HCEC 1CT (cell line): Measurements from ENCODE around the gene MYOG.

ENCODE experiments used
- DNase-seq: peaks from one replicate; pipeline ENCODE4 v3.0.0-alpha.2; 2017

Gene MYOG

DNA sequence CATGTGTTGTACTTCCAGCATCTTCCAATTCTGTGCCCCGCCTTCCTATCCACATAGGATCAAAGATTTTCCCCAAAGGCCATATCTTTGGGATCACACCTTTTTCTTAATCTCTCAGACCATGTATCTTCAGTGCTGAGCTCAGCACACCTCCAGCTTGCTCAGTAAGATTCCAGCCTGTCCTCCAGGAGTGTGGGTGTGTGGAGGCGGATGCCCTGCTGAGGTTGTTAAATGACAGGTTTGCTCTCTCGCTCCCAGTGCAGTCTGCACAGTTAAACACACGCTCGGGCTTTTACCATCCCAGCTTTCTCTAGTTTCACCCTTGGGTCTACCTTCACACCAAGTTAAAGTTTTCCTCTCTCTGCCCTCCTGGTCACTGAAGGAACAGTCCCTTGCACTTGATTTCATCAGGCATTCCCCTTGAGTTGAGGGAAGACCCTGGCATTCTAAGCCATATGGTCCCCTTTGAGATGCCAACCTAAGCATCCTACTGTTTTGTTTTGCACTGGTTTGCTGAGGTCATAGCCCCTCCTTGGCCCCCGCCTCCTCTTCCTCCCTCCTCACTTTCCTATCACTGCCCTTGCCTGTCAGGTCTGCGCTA lies 13.7 kb downstream of the MYOG start:
- no peak for DNase-seq

DNA sequence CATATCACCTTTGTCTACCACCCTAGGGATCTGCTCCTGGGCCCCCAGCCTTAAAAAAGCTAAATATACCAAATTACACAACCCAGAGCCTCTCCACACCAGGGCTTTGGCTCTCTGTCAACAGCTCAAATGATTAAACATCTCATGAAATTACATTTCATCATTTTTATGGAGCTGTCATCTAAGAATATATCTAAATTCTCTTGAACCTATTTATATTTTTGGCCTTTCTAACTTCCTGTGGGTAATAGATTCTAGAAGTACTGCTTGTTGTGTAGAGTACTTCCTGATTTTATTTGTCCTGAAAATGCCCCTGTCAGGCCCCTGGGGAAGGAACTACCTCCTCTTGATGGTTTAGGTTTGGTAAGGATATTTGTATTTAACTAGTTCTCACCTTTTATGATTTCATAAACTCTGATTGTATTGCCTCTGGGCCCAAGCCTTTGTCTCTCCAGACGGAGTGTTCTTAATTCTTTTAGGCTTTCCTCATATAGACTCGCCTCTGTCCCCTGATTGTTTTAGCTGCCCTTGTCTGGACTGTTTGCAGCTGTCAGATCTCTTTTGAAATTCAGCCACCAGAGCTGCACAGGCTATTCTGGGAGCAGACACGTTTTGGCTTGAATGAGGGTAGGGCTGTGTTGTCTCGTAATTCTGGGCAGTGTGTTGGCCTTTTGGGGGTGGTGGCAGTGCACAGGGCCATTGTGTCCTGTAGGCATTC lies 16.6 kb downstream of the MYOG start:
- DNase-seq = peak; percentile 37

DNA sequence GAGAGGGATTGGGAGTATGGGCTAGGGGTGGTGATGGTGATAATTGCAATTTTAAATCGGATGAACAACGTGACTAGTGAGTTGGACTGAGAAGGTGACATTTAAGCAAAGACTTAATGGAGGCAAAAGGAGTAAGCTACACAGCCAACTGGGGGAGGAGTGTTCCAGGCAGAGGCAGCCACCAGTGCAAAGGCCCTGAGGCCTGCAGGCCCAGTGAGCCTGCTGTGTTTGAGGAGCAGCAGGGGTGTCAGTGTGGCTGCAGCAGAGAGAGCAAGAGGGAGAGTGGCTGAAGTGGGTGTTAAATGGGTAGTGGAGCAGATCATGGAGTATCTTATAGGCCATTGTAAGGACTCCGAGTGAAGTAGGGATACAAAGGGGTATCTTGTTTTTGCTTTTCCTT lies 18.8 kb downstream of the MYOG start:
- DNase-seq = no peak

DNA sequence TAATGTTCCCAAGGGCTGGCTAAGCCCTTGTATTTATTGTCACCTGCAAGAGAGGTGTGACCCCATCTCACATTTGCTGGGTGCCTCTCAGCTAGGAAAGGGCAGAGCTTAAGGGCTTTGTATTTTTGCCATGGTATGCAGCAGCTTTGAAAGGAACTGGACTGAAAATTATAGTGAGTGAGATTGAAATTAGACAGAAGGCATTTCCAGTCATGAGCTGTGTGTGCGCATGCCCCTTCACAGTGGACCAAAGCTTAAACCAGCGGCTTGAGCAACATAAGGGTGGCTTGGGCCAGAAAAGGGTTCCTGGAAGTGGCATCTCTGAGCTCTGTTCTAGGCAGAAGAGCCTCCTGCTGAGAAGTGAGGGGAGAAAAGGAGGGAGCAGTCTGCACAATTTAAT lies 19.8 kb downstream of the MYOG start:
- DNase-seq = no peak

DNA sequence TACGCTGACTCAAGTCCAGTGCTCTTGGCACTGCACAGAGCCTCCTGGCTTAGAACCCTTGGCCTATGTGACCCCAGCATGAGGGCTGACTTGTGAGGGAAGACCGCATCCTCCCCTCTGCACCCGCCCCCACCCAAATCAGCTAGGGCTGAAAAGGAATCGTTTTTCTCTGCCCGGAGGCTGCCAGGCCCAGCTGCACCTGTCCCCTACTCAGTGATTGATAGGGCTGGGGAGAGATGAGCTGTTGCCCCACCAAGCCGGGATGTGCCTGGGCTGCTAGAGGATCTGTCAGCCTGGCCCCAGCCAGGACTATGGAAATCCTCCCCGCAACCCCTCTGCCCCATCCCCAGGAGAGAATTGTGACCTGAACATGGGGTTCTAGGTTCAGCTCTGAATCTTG lies 20.6 kb downstream of the MYOG start:
- DNase-seq = no peak

DNA sequence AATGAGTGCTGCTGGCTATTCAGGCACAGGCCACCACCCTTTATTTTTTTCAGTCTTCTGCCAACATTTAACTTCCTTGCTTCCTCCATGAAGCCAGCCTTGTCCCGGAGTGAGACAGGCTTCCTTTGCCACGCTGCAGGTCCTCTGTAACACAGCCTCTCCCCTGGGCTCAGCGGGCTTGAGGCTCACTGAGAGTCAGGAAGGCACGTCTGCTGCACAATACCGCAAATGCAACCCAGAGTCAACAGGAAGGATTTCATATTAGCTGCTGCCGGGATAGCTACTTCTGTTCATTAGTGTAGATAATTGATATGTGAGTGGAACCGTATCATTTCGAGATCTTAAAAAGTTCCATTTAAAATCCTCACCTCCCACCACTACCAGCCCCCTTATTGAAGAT lies 22.5 kb downstream of the MYOG start:
- DNase-seq = no peak

DNA sequence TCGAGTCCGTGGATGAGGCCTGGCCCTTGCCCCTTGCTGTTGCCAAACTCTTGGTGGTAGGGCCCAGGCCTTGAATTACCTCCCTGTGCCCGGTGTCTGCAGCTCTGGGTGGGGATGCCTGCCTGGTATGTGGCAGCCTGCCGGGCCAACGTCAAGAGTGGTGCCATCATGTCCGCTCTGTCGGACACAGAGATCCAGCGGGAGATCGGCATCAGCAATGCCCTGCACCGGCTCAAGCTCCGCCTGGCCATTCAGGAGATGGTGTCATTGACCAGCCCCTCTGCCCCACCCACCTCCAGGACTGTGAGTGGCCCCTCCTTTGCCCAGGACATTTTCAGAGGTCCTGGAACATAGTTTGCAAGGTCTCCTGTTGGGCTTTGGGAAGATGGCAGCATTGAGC lies 25.7 kb downstream of the MYOG start:
- DNase-seq = no peak

DNA sequence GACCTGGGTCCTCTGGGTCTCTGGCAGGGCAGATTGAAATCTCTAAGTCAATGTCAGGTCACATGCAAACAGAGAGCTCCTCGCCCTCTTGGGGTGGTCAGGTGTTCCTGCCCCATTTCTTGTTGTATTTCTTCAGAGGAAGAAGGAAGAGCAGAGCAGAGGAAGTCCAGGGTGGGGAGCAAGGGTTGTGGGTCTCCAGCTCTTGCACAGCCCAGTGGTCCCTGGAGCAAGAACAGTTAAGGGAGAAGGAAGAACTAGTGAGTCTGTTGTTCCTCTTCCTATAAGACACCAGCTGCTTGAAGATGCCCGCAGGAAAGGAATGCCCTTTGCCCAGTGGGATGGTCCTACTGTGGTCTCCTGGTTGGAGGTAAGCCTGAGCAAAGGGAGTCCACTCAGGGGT lies 26.3 kb downstream of the MYOG start:
- DNase-seq = no peak

DNA sequence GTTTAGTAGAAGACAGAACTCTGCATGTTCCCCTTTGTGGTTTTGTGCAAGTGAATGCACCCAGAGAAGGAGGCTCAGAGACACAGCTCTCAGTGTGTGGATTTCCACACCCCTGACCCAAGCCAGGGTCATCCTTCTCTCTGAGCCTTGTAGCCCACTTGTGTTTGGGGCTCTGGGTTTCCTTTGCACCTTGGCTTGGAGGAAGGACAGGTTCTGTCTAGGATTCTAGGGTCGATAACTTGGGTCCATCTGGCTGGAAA lies 27.2 kb downstream of the MYOG start:
- no peak for DNase-seq

DNA sequence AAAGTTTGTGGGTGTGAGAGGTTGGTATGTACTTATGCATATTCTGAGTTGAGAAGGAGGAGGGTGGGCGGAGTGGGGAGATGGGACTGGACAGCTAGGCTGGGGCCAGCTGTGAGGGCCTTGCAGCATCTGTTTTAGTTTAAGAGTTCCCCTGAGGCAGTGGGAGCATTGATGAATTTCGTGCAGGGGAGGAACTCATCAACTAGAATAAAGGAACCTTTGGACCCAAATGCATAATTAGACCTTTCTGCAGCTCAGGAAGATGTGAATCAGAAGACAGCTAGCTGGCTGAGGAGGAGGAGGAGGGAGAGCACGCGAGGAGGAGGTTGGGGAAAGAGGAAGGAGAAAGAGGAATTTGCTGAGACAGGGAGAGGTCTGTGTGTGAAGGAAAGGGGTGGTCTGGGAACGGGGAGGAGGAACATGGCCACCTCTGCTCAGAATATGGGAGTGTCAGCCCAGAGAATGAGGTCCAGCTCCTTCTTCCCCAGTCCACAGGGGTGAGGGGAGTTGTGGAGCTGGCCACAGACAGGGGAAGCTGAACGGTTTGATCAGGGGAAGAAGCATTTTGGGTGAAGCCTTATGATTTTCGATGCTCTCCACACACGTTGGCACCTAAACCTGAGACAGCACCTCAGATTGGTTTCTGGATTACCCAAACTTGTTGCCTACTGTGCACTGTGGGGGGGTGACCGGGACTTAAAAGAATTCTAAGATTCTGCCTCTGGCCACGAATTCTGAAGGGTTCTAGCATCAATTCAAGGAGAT lies 27.7 kb downstream of the MYOG start:
- no peak for DNase-seq

DNA sequence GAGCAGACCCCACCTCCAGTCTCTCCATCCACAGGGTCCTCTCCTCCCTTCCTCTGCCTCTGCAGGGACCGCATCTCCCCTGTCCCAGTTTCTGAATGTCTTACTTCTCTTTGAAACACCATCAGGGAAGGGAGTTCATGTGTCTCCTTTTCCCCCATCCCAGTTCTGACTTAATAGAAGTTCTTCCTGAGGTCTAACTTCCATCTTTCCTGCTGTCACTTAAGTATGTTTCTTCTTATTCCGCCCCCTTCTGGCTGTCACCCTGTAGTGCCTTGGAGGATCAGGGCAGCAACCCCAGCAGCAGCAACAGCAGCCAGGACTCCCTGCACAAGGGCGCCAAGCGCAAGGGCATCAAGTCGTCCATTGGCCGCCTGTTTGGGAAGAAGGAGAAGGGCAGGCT lies 29.3 kb downstream of the MYOG start:
- DNase-seq = no peak

DNA sequence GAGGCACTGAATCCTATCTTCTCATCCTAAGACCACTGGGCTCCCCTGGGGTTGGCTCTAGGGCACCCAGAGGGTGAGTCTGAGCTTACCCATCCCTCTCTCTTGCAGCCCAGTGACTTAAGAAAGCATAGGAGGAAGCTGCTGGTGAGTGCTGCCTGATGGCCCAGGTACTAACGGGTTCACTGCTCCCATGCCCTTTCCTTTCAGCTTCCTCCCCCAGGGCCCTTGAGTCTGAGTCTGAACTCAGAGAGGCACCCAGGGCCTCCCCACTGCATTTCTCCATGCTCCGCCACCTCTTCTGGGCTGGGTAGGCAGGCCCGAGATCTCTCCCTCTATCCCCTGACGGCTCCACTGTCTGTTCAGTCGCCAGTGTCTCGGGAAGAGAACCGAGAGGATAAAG lies 29.8 kb downstream of the MYOG start:
- DNase-seq = no peak

DNA sequence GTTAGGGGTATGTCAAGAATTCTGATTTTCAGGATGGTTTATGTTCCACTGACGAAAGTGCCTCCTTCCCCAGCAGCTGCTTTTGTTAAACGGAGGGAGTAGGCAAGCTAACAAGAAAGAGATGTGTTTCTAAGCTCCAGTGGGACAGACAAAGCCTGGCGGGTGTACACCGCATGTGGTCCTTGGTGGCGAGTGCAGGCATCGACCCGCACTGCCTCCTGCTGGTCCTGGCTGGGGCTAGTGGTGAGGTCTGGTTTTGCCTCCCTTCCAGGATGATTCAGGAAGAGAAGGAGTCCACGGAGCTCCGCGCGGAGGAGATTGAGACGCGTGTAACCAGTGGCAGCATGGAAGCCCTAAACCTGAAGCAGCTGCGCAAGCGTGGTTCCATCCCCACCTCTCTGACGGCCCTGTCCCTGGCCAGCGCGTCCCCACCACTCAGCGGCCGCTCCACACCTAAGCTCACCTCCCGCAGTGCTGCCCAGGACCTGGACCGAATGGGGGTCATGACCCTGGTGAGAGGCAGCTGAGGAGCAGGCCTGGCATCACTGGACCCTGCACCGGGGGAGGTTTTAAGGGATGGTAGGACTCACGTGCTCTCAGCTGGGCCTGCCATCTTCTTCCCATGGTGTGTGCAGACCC lies 30.5 kb downstream of the MYOG start:
- no peak for DNase-seq

DNA sequence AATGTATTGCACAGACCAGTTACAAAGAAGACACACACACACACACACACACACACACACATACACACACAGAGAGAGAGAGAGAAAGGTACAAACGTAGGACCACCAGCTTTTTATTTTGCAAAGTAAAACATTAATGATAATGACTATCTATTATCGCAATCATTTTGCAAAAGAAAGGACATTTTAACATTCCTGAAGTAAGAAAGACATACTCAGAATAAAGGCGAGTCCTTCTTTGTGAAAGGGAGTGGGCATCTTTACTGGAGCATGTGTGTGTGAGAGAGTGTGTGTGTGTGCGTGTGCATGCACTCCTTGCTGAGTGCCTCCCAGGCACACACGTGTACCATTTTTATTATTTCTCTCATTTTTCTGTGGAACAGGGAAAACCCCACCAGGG lies 31.2 kb downstream of the MYOG start:
- no peak for DNase-seq

DNA sequence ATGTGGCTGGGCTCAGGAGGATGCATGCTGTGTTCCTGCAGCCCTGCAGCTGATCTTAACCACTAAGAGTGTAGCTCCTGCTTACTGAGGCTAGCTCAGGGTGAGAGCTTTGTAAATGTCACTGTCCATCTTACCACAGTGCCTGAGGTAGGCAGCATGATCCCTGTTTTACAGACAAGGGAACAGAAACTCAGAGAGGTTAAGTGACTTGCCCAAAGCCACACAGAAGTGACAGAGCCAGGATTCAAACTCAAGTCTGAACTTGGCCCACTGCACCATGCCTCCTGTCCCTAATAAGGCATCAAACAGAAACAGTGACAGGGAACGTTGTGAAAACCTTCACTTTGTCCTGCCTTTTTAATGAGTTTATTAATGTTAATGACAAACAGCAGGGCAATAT lies 31.6 kb downstream of the MYOG start:
- DNase-seq = no peak

DNA sequence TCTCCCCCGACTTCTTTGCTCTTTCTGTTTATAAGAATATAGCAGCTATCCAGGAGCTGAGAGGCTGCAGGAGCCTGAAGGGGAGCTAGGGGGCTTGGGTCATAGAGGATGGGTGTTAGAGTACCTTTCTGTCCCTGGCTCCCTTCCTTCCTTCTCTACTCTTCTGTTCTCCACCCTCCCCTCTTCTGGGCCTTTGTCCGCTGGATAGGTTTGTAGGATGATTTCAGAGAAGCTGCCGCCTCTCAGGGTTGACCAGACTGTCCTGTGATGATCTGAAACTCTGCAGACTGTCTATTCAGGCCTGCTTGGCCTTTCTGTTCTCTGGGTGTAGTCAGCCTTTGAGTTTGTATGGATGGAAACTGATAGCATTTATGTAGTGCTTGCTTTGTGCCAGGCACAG lies 33.2 kb downstream of the MYOG start:
- DNase-seq = no peak

DNA sequence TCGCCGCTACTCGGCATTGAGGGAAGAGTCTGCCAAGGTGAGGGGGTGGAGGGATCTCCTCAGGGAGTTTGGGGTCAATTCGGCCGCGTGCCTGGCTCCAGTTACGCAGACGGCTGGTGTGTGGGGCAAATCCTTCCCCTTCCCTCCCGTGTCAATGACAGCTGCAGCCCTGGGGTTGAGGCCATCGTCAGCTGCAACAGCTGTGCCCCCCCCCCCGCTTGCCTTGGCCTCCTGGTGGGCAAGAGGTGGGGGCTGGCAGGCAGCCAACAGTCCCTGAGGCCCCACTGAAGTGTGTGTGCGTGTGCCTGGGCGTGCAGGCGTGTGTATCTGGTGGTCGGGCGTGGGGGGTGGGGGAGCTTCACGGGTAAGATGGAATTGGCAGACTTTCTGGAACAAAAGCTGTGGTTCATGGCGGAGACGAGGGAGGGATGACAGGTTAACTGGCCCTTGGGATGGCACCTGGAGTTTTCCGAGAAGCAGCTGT lies 33.9 kb downstream of the MYOG start:
- DNase-seq = no peak

DNA sequence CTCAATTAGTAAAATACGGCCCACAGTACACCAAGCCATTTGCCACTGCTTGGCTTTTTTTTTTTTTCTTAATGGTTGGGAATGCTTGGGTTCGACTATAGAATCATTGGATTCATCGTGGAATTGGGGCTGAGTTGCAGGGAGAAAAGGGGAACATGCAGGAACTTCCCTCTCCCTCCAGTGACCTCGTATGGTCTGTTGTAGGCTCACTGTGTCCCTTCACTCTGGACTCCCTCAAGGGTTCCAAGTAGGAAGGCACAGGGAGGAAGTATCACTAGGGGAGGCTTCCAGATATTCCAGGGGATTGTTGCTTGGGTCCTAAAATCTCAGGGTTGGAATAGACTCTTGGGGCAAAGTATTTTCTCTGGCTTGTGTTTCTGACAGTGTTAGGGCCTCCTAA lies 35.0 kb downstream of the MYOG start:
- no peak for DNase-seq

DNA sequence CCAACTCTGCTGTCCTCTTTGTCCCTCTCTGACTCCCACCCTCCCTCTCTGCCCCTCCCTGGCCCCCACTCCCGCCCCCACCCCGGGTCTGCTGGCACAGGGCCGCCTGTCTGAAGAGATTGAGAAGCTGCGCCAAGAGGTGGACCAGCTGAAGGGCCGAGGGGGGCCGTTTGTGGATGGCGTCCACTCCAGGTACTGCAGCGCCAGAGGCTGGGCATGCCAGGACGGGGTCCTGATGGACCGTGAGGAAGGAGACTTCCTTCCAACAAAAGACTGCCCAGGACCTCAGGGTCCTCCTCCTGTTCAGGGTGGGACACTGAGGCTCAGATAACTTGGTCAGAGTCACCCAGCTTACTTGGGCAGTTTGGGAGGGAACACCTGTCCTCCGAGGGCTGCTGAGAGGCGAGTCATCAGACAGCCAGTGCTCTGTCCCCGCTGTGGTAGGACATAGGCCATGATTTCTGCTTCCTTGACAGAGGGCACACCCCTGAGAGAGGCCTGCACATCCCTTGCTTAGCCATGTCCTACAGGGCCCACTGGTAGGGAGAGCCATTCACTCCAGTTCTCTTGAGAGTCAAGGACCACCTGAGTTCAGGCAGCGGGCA lies 36.1 kb downstream of the MYOG start:
- no peak for DNase-seq

DNA sequence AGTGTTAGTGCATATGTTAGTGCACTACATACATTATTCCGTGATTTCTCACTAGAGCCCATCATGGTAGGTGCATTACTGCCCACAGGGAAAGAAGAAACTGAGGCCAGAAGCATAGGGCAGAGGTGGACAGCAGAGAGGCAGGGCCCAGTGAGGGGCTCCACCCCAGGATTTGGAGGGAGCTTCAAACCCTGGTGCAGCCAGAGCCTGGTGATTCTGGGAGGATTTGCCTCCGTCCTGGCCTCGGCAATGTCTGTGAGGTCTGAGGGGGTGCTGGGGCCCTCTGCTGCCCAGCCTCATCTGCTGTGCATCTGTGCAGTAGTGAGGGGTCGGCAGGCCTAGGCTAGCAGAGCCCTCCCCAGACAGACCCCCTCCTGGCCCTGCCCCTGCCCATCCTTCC lies 36.7 kb downstream of the MYOG start:
- no peak for DNase-seq

DNA sequence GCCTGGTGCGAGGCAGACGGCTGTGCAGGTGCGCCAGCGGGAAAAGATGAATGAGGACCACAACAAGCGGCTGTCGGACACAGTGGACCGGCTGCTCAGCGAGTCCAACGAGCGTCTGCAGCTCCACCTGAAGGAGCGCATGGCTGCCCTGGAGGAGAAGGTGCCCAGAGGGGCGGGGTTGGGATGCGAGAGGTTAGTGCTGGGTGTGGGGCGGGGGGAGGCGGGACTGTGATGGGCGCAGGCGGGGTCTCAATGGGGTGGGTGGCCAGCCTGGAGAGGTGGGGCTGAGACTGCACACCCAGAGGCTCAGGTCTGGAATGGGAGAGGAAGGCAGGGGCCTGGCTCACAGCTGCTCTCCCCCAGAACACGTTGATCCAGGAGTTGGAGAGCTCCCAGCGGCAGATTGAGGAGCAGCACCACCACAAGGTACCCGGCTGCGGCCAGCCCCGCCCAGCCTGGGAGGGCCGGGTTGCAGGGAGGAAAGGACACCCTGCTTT lies 37.2 kb downstream of the MYOG start:
- no peak for DNase-seq

DNA sequence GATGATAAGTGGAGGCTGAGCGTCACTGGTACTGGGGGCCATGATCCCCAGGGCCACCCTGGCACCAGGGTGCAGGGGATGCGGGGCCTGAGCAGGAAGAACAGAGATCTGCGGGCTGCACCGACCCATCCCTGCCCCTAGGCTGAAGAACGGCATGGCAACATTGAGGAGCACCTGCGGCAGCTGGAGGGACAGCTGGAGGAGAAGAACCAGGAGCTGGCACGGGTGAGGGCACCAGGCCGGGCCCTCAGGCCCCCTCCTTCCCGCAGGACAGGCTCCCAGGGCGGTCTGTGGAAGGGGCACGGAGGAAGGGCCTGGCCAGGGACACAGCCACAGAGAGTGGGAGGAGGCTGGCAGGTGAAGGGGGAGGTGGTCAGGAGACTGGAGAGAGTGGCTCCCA lies 37.7 kb downstream of the MYOG start:
- DNase-seq = no peak

DNA sequence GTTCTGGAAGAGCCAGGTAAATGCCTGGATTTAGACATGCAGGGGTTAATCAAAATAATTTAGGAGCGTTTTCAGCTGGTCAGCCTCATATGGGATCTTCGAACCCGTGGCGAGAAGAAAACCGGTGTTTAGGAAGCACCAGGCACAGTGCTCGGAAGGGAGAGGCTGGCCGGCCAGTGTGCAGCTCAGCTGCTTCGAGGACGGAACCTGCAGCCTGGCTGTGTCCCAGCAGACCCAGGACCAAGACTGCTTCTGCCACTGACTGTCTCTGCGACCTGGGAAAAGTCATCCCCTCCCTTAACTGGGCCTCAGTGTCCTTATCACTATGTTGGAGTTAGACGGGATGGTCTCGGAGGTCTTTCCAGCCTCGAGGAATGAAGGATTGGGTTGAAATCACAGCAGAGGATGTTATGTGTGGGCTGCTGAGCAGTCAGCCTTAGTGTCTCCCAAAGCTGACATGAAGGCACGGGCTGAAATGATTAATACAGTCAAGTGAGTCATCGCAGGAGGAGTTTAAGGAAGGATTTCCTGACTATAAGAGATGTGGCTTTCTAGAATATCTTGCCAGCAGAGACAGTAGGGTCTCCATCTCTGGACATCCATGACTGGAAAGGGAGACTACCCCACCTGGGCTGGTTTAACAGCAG lies 38.7 kb downstream of the MYOG start:
- DNase-seq = peak; percentile 84
